Ureter (tissue), 1 donor: Measurements from ENCODE around the gene ERC2. TPM values are rescaled to one million over a fixed set of nuclear protein-coding genes. Genes with fewer than 3 reads are reported as not detected.

Experiments used
- DNase-seq: peaks from one replicate; pipeline ENCODE4 v3.0.0-alpha.2; 2020; ENCODE audit warnings: low spot score
- total RNA-seq: library from RNA; stranded (reverse); gene quantifications from one replicate; pipeline ENCODE4 v1.2.4, GENCODE V29; 2023
- donor health status: DM: yes; HTN: yes; CAD: no.

Gene ERC2
- total RNA-seq, 1 donor from 2014 or later = 1.1 TPM

DNA sequence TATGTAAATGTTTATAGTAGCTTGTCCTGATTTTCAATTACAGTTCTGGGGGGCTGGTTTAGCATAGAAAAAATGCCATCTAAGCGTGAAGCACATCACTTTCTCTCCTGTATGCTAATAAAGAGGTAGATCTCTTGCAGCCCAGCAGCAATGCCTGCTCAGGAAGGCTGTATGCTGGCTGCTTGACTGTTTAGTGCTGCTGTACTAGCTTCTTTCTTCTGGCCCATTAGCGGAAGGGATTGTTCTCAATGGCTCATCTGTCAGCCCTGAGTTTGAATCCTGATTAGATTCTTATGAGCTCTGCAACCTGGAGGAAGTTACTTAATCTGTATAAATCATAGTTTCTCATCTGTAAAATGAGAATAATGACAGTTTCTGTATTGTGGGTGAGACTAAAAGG, 478.9 kb downstream of the ERC2 start:
- no peak for DNase-seq

GRCh38 chr3:55988905-55989304, 479.4 kb downstream of the ERC2 start:
- no peak for DNase-seq

- DNase-seq = no peak
Measured at GRCh38 chr3:55984626-55985025, 483.6 kb downstream of the ERC2 start.

DNA sequence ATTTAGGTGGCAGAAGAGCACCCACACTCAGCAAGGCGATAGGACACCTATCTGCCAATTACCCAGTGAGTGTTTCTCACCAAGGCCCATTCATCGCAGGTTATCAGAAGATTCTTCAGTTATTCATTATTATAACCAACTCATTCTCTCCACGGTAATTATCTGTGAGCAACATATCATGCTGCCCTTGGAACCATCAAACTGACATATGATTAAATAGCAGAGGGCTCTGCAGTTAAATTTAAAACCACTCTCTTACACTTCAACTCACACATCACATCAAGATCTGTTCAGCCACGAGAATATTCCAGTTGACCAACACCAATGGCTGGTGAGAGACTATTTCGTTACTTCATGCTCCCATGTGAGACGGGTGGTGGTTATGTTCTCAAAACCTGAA, 489.3 kb downstream of the ERC2 start:
- no peak for DNase-seq

DNA sequence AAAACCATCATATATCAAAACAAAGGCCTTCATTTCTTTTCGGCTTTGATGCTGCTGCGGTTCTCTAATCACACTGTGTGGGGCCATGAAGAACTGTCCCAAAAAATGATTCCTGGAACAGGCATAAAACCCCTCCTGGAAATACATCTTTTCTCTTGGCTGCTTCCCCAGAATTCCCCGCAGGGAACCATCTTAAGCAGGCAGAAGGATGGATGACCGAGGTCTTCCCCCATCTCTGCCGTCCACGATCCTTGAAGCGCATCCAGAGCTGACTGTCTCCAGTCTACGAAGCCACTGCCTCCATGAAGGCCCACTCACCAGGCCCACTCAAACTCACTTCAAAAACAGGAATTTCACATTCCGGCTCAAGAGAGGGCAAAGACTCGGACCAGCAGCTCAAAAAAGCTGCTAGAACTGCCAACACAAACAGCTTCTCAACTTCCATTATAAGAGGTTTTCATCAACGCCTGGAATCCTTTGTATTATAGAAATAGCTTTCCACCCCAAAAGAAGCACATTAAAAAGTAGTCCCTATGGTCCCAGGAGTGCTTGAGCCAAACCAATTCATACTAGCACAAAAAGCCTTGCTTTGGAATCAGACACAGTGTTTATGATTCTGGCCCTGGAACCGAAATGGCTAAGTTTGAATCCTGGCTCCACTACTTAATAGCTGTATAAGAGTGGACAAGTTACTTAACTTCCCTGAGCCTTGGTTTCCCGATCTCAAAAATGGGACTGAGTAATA, 493.7 kb downstream of the ERC2 start:
- no peak for DNase-seq

- no peak for DNase-seq
Measured at GRCh38 chr3:55969634-55970033, 498.6 kb downstream of the ERC2 start.

DNA sequence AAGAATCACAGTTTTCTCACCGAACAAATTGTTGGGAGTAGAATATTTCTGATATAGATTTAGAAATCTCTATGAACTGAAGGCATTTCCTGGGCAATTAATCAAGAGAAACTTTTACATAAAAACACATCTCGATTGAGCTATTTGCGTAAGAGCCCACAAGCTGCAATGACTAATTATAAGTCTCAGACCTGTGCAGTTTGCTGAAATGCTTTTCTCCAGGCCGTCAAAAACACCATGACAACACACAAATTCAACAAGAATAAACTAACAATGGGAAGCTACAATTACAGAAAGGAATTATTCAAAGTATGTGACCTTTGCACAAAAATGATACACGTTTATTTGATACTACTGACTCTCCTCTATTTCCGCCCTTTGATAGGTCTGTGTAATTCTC, 499.9 kb downstream of the ERC2 start:
- no peak for DNase-seq

DNA sequence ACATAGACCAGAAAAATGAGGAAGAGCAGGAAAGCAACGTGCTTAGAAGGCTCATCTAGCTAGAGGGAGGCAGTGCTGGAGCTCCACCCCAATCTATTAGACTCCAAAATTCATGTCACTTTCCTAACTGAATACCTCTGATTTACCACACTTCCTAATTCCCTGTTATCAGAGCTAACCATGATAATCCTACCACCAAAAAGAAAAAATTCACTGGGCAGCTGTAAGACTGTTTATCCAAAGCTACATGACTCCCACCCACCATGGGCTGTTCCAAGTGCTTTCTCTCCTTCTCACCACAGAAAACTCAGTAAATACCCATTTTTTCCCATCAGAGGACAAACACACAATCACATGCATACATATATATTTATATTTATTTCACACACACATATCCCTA, 501.7 kb downstream of the ERC2 start:
- DNase-seq = no peak

GRCh38 chr3:55965776-55966175, 502.5 kb downstream of the ERC2 start:
- no peak for DNase-seq

DNA sequence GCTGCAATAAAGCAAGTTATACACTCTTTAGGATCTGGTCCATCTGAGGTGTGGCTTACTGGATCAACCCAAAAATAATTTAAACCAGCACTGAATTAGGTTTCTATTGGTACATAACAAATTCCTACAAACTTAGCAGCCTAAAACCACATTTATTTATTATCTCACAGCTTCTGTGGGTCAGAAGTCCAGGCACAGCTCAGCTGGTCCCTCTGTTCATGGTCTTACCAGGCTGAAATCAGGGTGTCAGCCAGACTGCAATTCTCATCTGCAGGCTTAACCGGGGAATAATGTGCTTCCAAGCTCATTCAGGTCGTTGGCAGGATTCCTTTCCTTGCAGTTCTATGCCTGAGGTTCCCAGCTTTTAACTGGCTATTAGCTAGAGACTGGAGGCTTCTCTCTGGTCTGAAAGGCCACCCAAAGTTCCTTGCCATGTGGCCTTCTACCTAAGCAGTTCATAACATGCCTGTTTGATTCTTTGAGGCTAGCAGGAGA, 503.7 kb downstream of the ERC2 start:
- DNase-seq = no peak

- no peak for DNase-seq
Measured at GRCh38 chr3:55963601-55964000, 504.7 kb downstream of the ERC2 start.

GRCh38 chr3:55959471-55960080, 508.7 kb downstream of the ERC2 start:
- no peak for DNase-seq

DNA sequence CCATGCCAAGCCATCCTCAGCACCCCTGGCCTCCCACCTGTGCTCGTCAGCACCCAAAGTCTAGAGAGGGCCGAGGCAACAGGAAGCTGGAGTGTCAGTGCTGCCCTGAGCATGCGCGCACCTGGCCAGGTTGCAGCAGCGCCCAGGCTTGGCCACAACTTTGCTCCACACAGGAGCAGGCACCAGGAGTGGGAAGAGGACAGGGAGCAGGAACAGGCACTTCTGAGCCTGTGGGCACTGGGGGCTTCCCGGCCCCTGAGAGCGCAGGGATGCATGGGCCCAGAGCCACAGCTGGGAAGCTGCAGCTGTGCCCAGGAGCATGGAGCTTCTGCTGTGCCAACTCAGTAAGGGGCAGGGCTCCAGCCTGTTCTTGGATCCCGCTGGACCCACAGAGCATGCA, 509.7 kb downstream of the ERC2 start:
- no peak for DNase-seq

GRCh38 chr3:55955891-55956477, 512.3 kb downstream of the ERC2 start:
- DNase-seq = no peak

GRCh38 chr3:55951388-55951787, 516.9 kb downstream of the ERC2 start:
- no peak for DNase-seq

- no peak for DNase-seq
Measured at GRCh38 chr3:55947406-55947805, 520.9 kb downstream of the ERC2 start.

DNA sequence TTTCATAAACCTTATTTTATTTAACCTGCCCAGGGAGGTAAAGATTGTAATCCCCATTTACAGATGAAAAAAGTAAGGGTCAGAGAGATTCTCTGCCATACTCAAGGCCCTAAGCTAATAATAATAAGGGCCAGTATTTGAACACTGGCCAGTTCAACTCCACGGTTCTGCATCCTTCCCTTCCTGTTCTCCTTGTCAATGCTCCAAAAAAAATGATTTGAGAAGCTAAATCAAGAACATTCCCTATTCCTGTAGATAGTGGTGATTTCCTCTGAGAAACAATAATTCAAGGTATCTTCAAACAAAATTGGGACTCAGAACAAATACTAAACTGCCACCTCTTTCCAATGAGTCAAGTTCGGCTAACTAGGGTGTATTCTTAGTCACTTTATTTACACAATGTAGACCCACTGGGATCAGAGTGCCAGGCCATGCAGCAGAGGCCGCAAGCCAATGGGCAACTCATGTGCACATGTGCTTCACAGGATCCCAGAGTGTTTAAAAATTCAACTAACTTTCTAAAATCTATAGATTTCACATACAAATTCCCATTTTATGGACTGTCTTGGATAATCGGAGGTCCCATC, 521.6 kb downstream of the ERC2 start:
- no peak for DNase-seq

- DNase-seq = no peak
Measured at GRCh38 chr3:55942868-55943267, 525.4 kb downstream of the ERC2 start.

DNA sequence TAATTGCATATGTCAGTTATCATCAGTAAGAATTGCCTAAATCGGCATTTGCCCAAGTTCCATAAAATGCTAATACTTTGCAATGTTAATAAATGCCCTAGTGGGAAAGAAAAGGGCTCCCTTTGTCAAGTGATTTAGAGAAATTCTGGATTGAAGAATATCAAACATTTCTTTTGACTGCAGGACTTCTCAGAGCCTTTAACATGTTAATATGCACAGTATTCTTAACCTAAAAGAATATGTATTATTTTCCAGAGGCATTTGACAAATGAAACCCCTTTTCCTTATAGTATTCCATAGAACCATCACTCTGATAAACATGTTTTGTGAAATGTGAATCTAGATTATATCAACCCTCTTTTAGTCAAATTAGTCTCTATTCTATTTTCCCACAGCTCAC, 529.0 kb downstream of the ERC2 start:
- no peak for DNase-seq

DNA sequence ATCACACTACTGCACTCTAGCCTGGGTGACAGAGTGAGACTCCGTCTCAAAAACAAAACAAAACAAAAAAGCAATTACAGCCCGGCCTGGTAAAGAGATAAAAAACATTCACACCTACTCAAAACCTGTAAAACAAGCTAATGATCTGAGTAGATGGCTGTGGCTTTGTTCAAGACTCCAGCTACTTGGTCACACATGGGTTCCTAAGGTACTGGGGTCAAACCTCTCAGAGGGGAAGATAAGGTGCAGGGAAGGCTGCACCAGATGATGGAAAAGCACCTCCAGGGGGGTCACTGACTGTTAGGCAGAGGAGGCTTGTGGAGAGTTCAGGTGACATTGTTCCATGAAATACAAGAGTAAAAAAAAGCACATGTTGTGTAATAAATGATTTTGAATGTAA, 531.0 kb downstream of the ERC2 start:
- no peak for DNase-seq

GRCh38 chr3:55936549-55937052, 531.7 kb downstream of the ERC2 start:
- no peak for DNase-seq

GRCh38 chr3:55935241-55935640, 533.0 kb downstream of the ERC2 start:
- DNase-seq = no peak

- no peak for DNase-seq
Measured at GRCh38 chr3:55934771-55935170, 533.5 kb downstream of the ERC2 start.
